GM15510 (cell line): ENCODE results near the gene PRKG1.

Source experiments
- POLR2A ChIP-seq: IDR thresholded peaks from 3 replicates; pipeline ENCODE4 v1.6.1; 2011; ENCODE audit warnings: borderline replicate concordance; ENCODE audit not compliant: insufficient read length; ENCODE audit errors: extremely low read depth

Gene PRKG1

GRCh38 chr10:51667678-51668335 is 593.5 kb downstream of the PRKG1 start:
- TF ChIP-seq POLR2A = no peak

- TF ChIP-seq POLR2A = no peak
Observed at GRCh38 chr10:51668336-51668689, 594.0 kb downstream of the PRKG1 start.

- no peak for TF ChIP-seq POLR2A
Observed at GRCh38 chr10:51669041-51669440, 594.8 kb downstream of the PRKG1 start.

- no peak for TF ChIP-seq POLR2A
Observed at GRCh38 chr10:51672039-51672535, 597.8 kb downstream of the PRKG1 start.

GRCh38 chr10:51675088-51675487 is 600.8 kb downstream of the PRKG1 start:
- no peak for TF ChIP-seq POLR2A

- no peak for TF ChIP-seq POLR2A
Observed at GRCh38 chr10:51679841-51680240, 605.6 kb downstream of the PRKG1 start.

- no peak for TF ChIP-seq POLR2A
Observed at GRCh38 chr10:51683031-51683691, 608.9 kb downstream of the PRKG1 start.

- TF ChIP-seq POLR2A = no peak
Observed at GRCh38 chr10:51685768-51686167, 611.5 kb downstream of the PRKG1 start.

GRCh38 chr10:51687296-51687695 is 613.0 kb downstream of the PRKG1 start:
- TF ChIP-seq POLR2A = no peak

GRCh38 chr10:51689536-51689935 is 615.2 kb downstream of the PRKG1 start:
- no peak for TF ChIP-seq POLR2A

- TF ChIP-seq POLR2A = no peak
Observed at GRCh38 chr10:51691135-51691534, 616.8 kb downstream of the PRKG1 start.

GRCh38 chr10:51694086-51694768 is 619.9 kb downstream of the PRKG1 start:
- TF ChIP-seq POLR2A = no peak

GRCh38 chr10:51696251-51696650 is 622.0 kb downstream of the PRKG1 start:
- TF ChIP-seq POLR2A = no peak

- no peak for TF ChIP-seq POLR2A
Observed at GRCh38 chr10:51698473-51699063, 624.3 kb downstream of the PRKG1 start.

GRCh38 chr10:51699145-51699474 is 624.8 kb downstream of the PRKG1 start:
- no peak for TF ChIP-seq POLR2A
